C4-2B (cell line): ENCODE results near the gene STAG1.

Experiments
- ZFX ChIP-seq: fragments of 450-650 bp; IDR thresholded peaks from 2 replicates; pipeline ENCODE4 v1.6.1; 2017
- TF ChIP-seq, protein P1 (sequence below): fragments of 450-650 bp; conservative IDR thresholded peaks from 2 replicates; pipeline ENCODE4 v1.5.1; 2017; ENCODE audit warnings: mild to moderate bottlenecking

DNA sequence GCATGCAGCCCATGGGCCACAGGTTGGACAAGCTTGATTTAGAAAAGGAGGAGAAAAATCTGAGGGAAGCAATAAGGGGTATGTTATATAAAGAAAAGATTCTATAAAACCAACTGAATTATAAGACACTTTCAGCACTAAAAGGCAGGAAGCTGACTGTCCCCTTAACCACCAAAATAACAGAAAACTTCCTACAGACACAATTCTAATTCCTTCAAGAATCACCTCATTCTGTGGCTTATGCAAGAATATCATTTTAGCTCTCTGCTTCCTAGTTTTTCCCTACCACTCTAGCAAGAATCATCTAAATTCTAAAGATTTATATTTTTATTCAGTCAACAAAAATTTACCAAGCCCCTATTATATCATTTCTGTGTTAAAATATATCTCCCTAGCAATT is 6.3 kb downstream of the STAG1 start:
- TF ChIP-seq, protein P1, sequence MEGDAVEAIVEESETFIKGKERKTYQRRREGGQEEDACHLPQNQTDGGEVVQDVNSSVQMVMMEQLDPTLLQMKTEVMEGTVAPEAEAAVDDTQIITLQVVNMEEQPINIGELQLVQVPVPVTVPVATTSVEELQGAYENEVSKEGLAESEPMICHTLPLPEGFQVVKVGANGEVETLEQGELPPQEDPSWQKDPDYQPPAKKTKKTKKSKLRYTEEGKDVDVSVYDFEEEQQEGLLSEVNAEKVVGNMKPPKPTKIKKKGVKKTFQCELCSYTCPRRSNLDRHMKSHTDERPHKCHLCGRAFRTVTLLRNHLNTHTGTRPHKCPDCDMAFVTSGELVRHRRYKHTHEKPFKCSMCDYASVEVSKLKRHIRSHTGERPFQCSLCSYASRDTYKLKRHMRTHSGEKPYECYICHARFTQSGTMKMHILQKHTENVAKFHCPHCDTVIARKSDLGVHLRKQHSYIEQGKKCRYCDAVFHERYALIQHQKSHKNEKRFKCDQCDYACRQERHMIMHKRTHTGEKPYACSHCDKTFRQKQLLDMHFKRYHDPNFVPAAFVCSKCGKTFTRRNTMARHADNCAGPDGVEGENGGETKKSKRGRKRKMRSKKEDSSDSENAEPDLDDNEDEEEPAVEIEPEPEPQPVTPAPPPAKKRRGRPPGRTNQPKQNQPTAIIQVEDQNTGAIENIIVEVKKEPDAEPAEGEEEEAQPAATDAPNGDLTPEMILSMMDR = no peak
- no peak for TF ChIP-seq ZFX
